Activated B cell treated with CpG ODN at 0.5 μM for 24 hours (primary cell): ENCODE data around the gene UBE2H. TPM values are rescaled to one million over a fixed set of nuclear protein-coding genes. Genes with fewer than 3 reads are reported as not detected.
"Not testable (repeated sequence)": the region's sequence is repeated elsewhere in the genome, so short reads cannot be mapped to it uniquely, and the experiment has no call there.

Experiments used
- ATAC-seq: fragments of 200-7000 bp; cut with Tn5 transposase; one replicate; pipeline ENCODE4 v1.10.0; 2021; ENCODE audit warnings: low read depth, mild to moderate bottlenecking, moderate library complexity
- CTCF ChIA-PET: fragments of 350-600 bp; sonication (Branson Sonifier 250); formaldehyde crosslinking; loops from one replicate; lab custom pipeline; 2021; ENCODE audit warnings: antibody characterized with exemption; lab: Charles Lee
- POLR2A ChIA-PET: fragments of 350-600 bp; sonication (Branson Sonifier 250); formaldehyde crosslinking; loops from one replicate; lab custom pipeline; 2021; ENCODE audit warnings: antibody characterized with exemption; lab: Charles Lee
- DNase-seq: peaks from one replicate; pipeline ENCODE4 v3.0.0; 2022
- H3K27ac Mint-ChIP-seq: one replicate; pipeline ENCODE4 v1.8.0; 2020; ENCODE audit warnings: mixed read lengths
- H3K27me3 Mint-ChIP-seq: one replicate; pipeline ENCODE4 v1.8.0; 2021; ENCODE audit warnings: mixed read lengths
- H3K36me3 Mint-ChIP-seq: one replicate; pipeline ENCODE4 v1.8.0; 2021; ENCODE audit warnings: low read depth, mixed read lengths
- H3K4me1 Mint-ChIP-seq: one replicate; pipeline ENCODE4 v1.8.0; 2021; ENCODE audit warnings: mixed read lengths
- H3K4me3 Mint-ChIP-seq: one replicate; pipeline ENCODE4 v1.8.0; 2020; ENCODE audit warnings: mild to moderate bottlenecking, mixed read lengths
- H3K9me3 Mint-ChIP-seq: one replicate; pipeline ENCODE4 v1.8.0; 2020; ENCODE audit warnings: mixed read lengths
- intact Hi-C: fragments of 100-400 bp; cut with micrococcal nuclease; formaldehyde crosslinking; loops from one replicate; pipeline ENCODE4 v1.15.1; 2024
- total RNA-seq: library from RNA; stranded (reverse); gene quantifications from 2 replicates; pipeline ENCODE4 v1.2.3, GENCODE V29; 2022
- TF ChIP-seq, protein P1 (sequence below): fragments of 200-600 bp; IDR thresholded peaks from one replicate; pipeline ENCODE4 v1.8.0; 2022; ENCODE audit warnings: antibody characterized with exemption, mild to moderate bottlenecking

UBE2H gene
- total RNA-seq, 1 donor from 2014 or later = 32.6 TPM

DNA sequence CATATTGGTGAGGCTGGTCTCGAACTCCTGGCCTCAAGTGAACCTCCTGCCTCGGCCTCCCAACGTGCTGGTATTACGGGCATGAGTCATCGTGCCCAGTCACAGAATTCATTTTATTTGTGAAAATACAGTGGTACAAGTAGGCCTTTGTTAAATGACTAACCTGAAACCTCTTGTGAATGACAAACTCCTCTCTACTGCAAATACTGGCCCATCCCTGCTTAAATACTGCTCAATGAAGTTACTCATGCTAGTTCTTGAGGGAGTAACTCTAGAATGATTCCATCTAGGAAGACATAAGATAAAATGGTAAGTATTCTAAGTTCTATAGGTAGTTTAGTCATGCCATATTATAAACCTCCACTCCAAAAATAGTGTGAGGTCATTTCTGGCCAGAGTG is 80.7 kb downstream of the UBE2H start:
- Mint-ChIP-seq H3K4me3 (no peak overlapping the region), H3K27me3 (no peaks in the 10 kb centered on the region), H3K9me3 (no peaks in the 10 kb centered on the region), H3K4me1 (peaks cover 11% of the 10 kb centered on the region), H3K36me3 (peaks cover 59% of the 10 kb centered on the region), H3K27ac (no peak overlapping the region)
- TF ChIP-seq, protein P1, sequence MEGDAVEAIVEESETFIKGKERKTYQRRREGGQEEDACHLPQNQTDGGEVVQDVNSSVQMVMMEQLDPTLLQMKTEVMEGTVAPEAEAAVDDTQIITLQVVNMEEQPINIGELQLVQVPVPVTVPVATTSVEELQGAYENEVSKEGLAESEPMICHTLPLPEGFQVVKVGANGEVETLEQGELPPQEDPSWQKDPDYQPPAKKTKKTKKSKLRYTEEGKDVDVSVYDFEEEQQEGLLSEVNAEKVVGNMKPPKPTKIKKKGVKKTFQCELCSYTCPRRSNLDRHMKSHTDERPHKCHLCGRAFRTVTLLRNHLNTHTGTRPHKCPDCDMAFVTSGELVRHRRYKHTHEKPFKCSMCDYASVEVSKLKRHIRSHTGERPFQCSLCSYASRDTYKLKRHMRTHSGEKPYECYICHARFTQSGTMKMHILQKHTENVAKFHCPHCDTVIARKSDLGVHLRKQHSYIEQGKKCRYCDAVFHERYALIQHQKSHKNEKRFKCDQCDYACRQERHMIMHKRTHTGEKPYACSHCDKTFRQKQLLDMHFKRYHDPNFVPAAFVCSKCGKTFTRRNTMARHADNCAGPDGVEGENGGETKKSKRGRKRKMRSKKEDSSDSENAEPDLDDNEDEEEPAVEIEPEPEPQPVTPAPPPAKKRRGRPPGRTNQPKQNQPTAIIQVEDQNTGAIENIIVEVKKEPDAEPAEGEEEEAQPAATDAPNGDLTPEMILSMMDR = no peak
- intact Hi-C loops = no loop called here
- no peak for ATAC-seq
- DNase-seq = no peak
- POLR2A ChIA-PET = no interaction called here
- CTCF ChIA-PET = no interaction called here

DNA sequence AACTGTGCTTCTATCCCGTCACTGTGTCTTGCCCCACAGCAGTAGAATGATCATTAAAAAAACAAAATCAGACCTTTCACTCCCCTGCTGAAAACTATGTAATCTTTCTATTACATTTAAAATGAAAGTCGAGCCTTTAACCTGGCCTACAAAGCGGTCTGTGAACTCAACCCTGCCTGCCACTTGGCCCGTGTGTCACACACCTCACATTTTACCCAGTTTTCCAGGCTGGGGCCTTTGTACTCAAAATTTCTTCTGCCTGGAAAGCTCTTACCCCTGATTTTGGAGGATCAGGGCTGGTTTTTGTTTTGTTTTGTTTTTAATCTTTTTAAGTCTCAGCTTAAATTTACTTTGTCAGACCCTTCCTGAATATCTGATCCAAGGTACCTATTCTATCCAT is 82.1 kb downstream of the UBE2H start:
- CTCF ChIA-PET = no interaction called here
- Mint-ChIP-seq H3K36me3 (peaks cover 47% of the 10 kb centered on the region), H3K27ac (no peak overlapping the region), H3K9me3 (no peaks in the 10 kb centered on the region), H3K4me3 (no peak overlapping the region), H3K27me3 (no peaks in the 10 kb centered on the region), H3K4me1 (peaks cover 10% of the 10 kb centered on the region)
- POLR2A ChIA-PET = no interaction called here
- ATAC-seq = no peak
- TF ChIP-seq, protein P1 = no peak
- intact Hi-C loops = no loop called here
- DNase-seq = no peak

DNA sequence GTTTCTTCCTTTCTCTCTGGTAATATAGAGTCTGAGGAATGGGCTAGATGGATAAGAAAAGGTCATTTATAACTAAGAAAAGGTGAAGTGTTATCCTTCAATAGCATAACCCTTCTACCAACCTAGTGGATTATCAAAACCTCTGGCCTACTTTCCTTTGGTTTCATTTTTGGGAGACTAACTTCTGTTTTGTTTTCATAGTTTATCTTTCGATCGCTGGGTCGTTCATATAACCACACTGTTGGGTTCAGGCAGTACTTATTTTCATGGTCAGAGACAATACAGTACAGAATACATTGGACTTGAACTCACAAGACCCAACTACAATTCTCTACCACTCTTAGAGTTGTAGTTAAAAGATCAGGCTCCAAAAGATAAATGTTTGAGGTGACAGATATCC is 86.5 kb downstream of the UBE2H start:
- H3K9me3 Mint-ChIP-seq = no peaks in the 10 kb centered on the region
- DNase-seq = no peak
- TF ChIP-seq, protein P1 = no peak

DNA sequence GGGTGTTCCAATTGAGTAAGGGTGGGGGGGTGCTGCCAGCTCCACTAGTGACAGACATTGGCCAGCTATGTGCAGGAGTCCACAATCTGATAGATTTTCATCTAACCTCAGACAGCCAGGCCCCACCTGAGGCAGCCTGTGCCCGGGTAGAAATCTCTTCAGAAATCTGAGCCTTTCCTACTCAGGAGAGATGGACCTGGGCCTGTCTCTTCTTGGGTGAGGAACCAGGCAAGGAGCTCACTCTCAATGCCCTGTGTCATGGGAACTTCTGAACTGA is 86.9 kb downstream of the UBE2H start:
- Mint-ChIP-seq H3K9me3 (no peaks in the 10 kb centered on the region), H3K27ac (no peak overlapping the region), H3K4me3 (no peak overlapping the region), H3K36me3 (peaks cover 26% of the 10 kb centered on the region), H3K27me3 (no peaks in the 10 kb centered on the region), H3K4me1 (peaks cover 45% of the 10 kb centered on the region)
- ChIA-PET POLR2A (no interaction called here), CTCF (interaction anchor here (1.1 kb wide), 1 partner anchor 88 kb away, joined by 3 read pairs; no protein-coding TSS in a partner anchor)
- intact Hi-C loops = no loop called here
- ATAC-seq (no peak), DNase-seq (no peak)
- TF ChIP-seq, protein P1 = no peak

More for the DNA sequence above, 86.5 kb downstream of the UBE2H start:
- H3K36me3 Mint-ChIP-seq = peaks cover 29% of the 10 kb centered on the region
- CTCF ChIA-PET = no interaction called here
- POLR2A ChIA-PET = no interaction called here
- peaks cover 43% of the 10 kb centered on the region for H3K4me1 Mint-ChIP-seq
- intact Hi-C loops = no loop called here
- no peak overlapping the region for H3K4me3 Mint-ChIP-seq
- no peaks in the 10 kb centered on the region for H3K27me3 Mint-ChIP-seq
- no peak overlapping the region for H3K27ac Mint-ChIP-seq
- no peak for ATAC-seq

DNA sequence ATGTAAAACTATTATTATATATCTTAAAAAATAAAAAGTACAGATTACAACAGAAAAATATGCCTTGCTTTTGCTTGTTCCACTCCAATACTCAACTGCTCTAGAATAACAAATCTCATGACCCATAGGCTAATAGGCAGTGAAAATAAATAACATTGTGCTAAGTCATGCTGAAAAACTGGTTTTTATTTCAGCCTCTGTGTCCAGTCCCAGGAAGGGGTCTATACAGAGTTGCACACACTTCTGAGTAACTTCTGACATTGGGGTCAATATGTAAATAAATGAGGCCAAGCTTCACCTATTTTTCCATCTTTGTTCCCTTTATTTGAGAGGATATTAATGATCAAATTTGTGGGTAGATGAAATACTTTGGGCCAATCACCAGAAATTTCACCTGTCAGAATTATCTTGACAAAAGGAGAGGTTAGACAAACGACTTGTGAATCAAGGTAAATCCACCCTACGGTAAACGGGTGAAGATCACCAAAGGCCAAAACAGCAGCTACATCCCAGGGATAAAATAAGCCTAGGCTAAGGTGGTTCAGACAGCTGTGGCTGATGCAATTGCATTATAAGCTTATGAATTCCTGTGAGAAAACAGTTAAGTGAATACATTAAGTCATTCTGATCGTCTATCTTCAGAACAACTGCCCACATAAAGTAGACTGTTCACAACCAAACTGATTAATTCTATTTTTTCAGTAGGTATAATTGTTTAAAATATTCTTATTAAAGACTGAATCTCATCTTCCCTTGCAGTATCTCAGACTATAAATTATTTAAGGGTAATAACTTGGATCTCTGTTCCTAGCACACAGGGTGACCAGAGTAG is 87.5 kb downstream of the UBE2H start:
- no peak overlapping the region for H3K27ac Mint-ChIP-seq
- no peak for ATAC-seq
- H3K9me3 Mint-ChIP-seq = no peaks in the 10 kb centered on the region

DNA sequence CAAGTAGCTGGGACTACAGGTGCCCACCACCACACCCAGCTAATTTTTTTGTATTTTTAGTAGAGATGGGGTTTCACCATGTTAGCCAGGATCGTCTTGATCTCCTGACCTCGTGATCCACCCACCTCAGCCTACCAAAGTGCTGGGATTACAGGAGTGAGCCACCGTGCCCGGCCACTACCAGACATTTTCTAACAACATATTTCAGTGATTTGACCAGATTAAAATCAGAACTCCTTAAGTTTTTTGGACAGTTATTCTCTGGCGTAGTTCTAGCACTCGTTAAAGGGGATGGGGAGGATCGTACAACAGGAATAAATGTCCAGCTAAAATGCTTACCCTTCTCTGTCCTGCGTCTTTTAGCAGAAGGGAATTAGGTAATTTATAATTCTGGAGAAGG is 88.1 kb downstream of the UBE2H start:
- H3K27me3 Mint-ChIP-seq, POLR2A ChIA-PET, H3K9me3 Mint-ChIP-seq, H3K27ac Mint-ChIP-seq, H3K4me3 Mint-ChIP-seq, intact Hi-C loops, DNase-seq, ATAC-seq: not testable (repeated sequence)
- CTCF ChIA-PET = interaction anchor here (1.1 kb wide), 1 partner anchor 90 kb away, joined by 3 read pairs; no protein-coding TSS in a partner anchor
- peaks cover 18% of the 10 kb centered on the region for H3K36me3 Mint-ChIP-seq
- H3K4me1 Mint-ChIP-seq = peaks cover 56% of the 10 kb centered on the region

More for the DNA sequence above, 87.5 kb downstream of the UBE2H start:
- CTCF ChIA-PET = interaction anchor here (1.1 kb wide), 1 partner anchor 89 kb away, joined by 3 read pairs; no protein-coding TSS in a partner anchor
- H3K36me3 Mint-ChIP-seq = peaks cover 24% of the 10 kb centered on the region
- H3K4me1 Mint-ChIP-seq = peaks cover 50% of the 10 kb centered on the region
- intact Hi-C loops = no loop called here
- no peaks in the 10 kb centered on the region for H3K27me3 Mint-ChIP-seq
- POLR2A ChIA-PET = no interaction called here
- H3K4me3 Mint-ChIP-seq = no peak overlapping the region
- no peak for DNase-seq
- TF ChIP-seq, protein P1 = no peak
